ENCODE measurements around the gene ANKRD22.

ANKRD22 gene

DNA sequence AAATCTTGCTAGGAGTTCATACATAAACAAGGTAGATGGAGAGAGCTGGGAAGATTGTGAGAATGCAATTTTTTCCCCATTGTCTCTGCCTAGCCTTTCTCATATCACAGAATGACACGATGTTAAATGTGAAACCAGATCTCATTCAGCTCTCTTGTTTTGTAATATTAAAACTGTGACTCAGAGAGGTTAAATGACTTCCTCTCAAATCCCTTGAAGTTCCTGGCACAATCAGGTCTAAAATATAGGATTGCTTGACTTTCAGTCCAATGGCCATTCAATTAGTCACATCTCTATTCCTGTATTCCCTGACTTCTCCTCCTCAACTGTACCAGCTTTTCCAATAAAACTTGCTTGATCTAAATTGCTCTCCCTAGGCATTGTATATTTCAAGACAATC, 3.1 kb downstream of the ANKRD22 start:
- Histone ChIP-seq H4K20me1 (ENCODE audit: insufficient read depth, low read length) (no peaks in the 10 kb centered on the region), H3K36me3 (ENCODE audit: insufficient read depth, low read length) (no peaks in the 10 kb centered on the region), H3K27me3 (ENCODE audit: insufficient read depth, low read length) (no peaks in the 10 kb centered on the region), H3K79me2 (ENCODE audit: insufficient read depth, low read length) (no peaks in the 10 kb centered on the region), H3K9me3 (ENCODE audit: low read length) (no peaks in the 10 kb centered on the region), H3K4me1 (ENCODE audit: insufficient read depth, low read length, severe bottlenecking) (no peaks in the 10 kb centered on the region), H3K4me3 (ENCODE audit: low read depth, low read length, poor library complexity, severe bottlenecking) (no peak overlapping the region), H3K9me2 (ENCODE audit: low read depth, low read length) (no peaks in the 10 kb centered on the region), H2AFZ (ENCODE audit: low read length) (no peak overlapping the region), H3F3A (ENCODE audit: insufficient read depth, low read length) (no peaks in the 10 kb centered on the region), H3K9ac (ENCODE audit: low read length) (no peak overlapping the region), H3K27ac (ENCODE audit: low read depth, low read length, poor library complexity, severe bottlenecking) (no peak overlapping the region), H3K4me2 (ENCODE audit: low read length) (no peak overlapping the region)
- TF ChIP-seq EZH2 (IDR thresholded peaks at IDR 0.05; ENCODE audit: borderline replicate concordance, low read length), result no peak
- TF ChIP-seq, protein P1, sequence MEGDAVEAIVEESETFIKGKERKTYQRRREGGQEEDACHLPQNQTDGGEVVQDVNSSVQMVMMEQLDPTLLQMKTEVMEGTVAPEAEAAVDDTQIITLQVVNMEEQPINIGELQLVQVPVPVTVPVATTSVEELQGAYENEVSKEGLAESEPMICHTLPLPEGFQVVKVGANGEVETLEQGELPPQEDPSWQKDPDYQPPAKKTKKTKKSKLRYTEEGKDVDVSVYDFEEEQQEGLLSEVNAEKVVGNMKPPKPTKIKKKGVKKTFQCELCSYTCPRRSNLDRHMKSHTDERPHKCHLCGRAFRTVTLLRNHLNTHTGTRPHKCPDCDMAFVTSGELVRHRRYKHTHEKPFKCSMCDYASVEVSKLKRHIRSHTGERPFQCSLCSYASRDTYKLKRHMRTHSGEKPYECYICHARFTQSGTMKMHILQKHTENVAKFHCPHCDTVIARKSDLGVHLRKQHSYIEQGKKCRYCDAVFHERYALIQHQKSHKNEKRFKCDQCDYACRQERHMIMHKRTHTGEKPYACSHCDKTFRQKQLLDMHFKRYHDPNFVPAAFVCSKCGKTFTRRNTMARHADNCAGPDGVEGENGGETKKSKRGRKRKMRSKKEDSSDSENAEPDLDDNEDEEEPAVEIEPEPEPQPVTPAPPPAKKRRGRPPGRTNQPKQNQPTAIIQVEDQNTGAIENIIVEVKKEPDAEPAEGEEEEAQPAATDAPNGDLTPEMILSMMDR (IDR thresholded peaks at IDR 0.05; ENCODE audit: low read length), result no peak

DNA sequence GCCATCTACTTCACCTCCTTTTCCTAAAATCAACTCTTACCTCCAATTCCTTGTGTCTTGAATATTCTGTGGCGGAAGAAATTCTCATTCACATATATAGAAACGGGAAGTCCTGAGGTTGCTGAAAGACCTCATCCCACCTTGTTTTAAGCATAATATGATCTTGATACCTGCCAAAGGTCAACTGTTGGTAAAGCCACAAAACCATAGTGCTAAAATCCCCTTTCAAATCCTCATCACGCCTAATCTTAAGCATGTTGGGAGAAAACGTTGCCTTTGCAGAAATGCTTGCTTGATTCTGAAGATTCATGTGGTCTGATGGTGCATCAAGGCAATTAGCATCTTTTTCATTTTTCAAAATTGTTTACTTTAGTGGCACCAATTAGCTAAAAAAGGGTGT, 8.5 kb downstream of the ANKRD22 start:
- Histone ChIP-seq H3K4me1 (ENCODE audit: insufficient read depth, low read length, severe bottlenecking) (no peaks in the 10 kb centered on the region), H3F3A (ENCODE audit: insufficient read depth, low read length) (no peaks in the 10 kb centered on the region), H3K9me3 (ENCODE audit: low read length) (no peaks in the 10 kb centered on the region), H3K4me3 (ENCODE audit: low read depth, low read length, poor library complexity, severe bottlenecking) (no peak overlapping the region), H3K4me2 (ENCODE audit: low read length) (no peak overlapping the region), H3K9me2 (ENCODE audit: low read depth, low read length) (no peaks in the 10 kb centered on the region), H3K27ac (ENCODE audit: low read depth, low read length, poor library complexity, severe bottlenecking) (no peak overlapping the region), H3K36me3 (ENCODE audit: insufficient read depth, low read length) (no peaks in the 10 kb centered on the region), H3K27me3 (ENCODE audit: insufficient read depth, low read length) (no peaks in the 10 kb centered on the region), H2AFZ (ENCODE audit: low read length) (no peak overlapping the region), H3K9ac (ENCODE audit: low read length) (no peak overlapping the region), H3K79me2 (ENCODE audit: insufficient read depth, low read length) (no peaks in the 10 kb centered on the region), H4K20me1 (ENCODE audit: insufficient read depth, low read length) (no peaks in the 10 kb centered on the region)
- no peak for TF ChIP-seq EZH2 (IDR thresholded peaks at IDR 0.05; ENCODE audit: borderline replicate concordance, low read length)
- TF ChIP-seq, protein P1 (IDR thresholded peaks at IDR 0.05; ENCODE audit: low read length), result no peak

DNA sequence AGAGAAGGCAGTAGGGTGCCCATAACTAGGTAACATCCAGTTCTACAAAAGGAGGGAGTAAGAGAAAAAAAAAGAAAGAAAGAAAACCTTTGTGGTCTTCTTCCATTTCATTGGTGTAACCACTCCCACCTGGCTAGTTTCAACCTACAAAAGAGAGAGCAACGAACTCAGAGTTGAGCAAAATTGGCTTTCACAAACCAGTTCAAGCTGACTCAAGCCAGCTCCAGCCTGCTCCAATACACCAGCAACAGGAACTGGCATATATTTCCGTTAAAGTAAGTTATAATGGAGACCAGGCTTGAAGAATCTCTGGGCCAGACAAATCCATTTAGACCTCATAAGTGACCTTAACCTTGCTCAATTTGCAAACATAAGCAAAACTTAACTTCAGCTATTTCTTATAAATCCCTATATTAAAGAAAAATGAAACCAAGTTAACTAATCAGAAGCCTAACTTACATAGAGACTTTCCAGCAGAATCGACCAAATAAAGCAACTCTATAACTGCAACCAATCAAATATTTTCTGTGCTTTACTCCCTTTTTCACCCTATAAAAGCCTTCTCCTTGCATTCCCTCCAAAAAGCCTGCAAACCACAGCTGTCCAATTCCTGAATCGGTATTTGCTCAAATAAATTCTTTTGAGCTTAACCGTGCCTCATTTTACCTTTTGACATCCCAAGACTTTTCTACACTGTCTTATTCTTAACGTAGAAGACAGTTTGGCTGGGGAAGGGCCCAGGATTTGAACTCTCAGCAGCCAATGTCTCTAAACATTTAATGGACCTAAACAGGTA, 10.1 kb downstream of the ANKRD22 start:
- no peak overlapping the region for H3K4me2 ChIP-seq (ENCODE audit: low read length)
- no peak overlapping the region for H3K4me3 ChIP-seq (ENCODE audit: low read depth, low read length, poor library complexity, severe bottlenecking)
- H3K79me2 ChIP-seq (ENCODE audit: insufficient read depth, low read length), result no peaks in the 10 kb centered on the region
- no peak overlapping the region for H3K9ac ChIP-seq (ENCODE audit: low read length)
- H4K20me1 ChIP-seq (ENCODE audit: insufficient read depth, low read length), result no peaks in the 10 kb centered on the region
- H3K9me2 ChIP-seq (ENCODE audit: low read depth, low read length), result no peaks in the 10 kb centered on the region
- no peak for TF ChIP-seq EZH2 (IDR thresholded peaks at IDR 0.05; ENCODE audit: borderline replicate concordance, low read length)
- TF ChIP-seq, protein P1 (IDR thresholded peaks at IDR 0.05; ENCODE audit: low read length), result no peak
- no peak overlapping the region for H2AFZ ChIP-seq (ENCODE audit: low read length)
- H3K36me3 ChIP-seq (ENCODE audit: insufficient read depth, low read length), result no peaks in the 10 kb centered on the region
- no peaks in the 10 kb centered on the region for H3K27me3 ChIP-seq (ENCODE audit: insufficient read depth, low read length)
- no peaks in the 10 kb centered on the region for H3K4me1 ChIP-seq (ENCODE audit: insufficient read depth, low read length, severe bottlenecking)
- no peak overlapping the region for H3K27ac ChIP-seq (ENCODE audit: low read depth, low read length, poor library complexity, severe bottlenecking)
- no peaks in the 10 kb centered on the region for H3K9me3 ChIP-seq (ENCODE audit: low read length)
- no peaks in the 10 kb centered on the region for H3F3A ChIP-seq (ENCODE audit: insufficient read depth, low read length)

Measured in OCI-LY1 (cell line).